GM18870 (cell line): Measurements from ENCODE around the gene SIRT3.
"Not testable (repeated sequence)": the region's sequence is repeated elsewhere in the genome, so short reads cannot be mapped to it uniquely, and the experiment has no call there.

ENCODE experiments used
- ATAC-seq: cut with Tn5 transposase; IDR thresholded peaks from one replicate; pipeline ENCODE4 v1.9.1; 2021; ENCODE audit warnings: moderate library complexity; ENCODE audit not compliant: unreplicated experiment

Gene SIRT3

GRCh38 chr11:180242-180641, 55.9 kb downstream of the SIRT3 start:
- ATAC-seq, result not testable (repeated sequence)
